KOPT-K1 (cell line): ENCODE measurements around the gene RETREG1.

Source experiments
- H3K27ac ChIP-seq: fragments of 200-600 bp; sonication (generic); 2 replicates; pipeline ENCODE4 v1.5.1; 2016; ENCODE audit warnings: antibody characterized with exemption, mild to moderate bottlenecking, low read depth, low read length; ENCODE audit not compliant: poor library complexity, severe bottlenecking
- H3K36me3 ChIP-seq: fragments of 200-600 bp; sonication (generic); 2 replicates; pipeline ENCODE4 v1.5.1; 2017; ENCODE audit warnings: antibody characterized with exemption, mild to moderate bottlenecking, low read length, moderate library complexity; ENCODE audit not compliant: insufficient read depth
- H3K9me3 ChIP-seq: fragments of 200-600 bp; sonication (generic); 2 replicates; pipeline ENCODE4 v1.5.1; 2017; ENCODE audit warnings: antibody characterized with exemption, low read length, mild to moderate bottlenecking; ENCODE audit not compliant: insufficient read depth, poor library complexity, severe bottlenecking

RETREG1 gene

GRCh38 chr5:16431490-16431889, 185.3 kb downstream of the RETREG1 start:
- H3K27ac ChIP-seq: no peak overlapping the region
- no peaks in the 10 kb centered on the region for H3K36me3 ChIP-seq
- no peaks in the 10 kb centered on the region for H3K9me3 ChIP-seq

- Histone ChIP-seq H3K36me3 (no peaks in the 10 kb centered on the region), H3K27ac (no peak overlapping the region), H3K9me3 (no peaks in the 10 kb centered on the region)
Observed at GRCh38 chr5:16430349-16431089, 186.3 kb downstream of the RETREG1 start.

GRCh38 chr5:16428359-16428758, 188.4 kb downstream of the RETREG1 start:
- Histone ChIP-seq H3K27ac (no peak overlapping the region), H3K9me3 (no peaks in the 10 kb centered on the region), H3K36me3 (no peaks in the 10 kb centered on the region)

- Histone ChIP-seq H3K9me3 (no peaks in the 10 kb centered on the region), H3K27ac (no peak overlapping the region), H3K36me3 (no peaks in the 10 kb centered on the region)
Observed at GRCh38 chr5:16427587-16427986, 189.2 kb downstream of the RETREG1 start.
